Ishikawa (cell line): ENCODE results near the gene SLC12A1.

Source experiments
- CEBPB ChIP-seq: IDR thresholded peaks from 2 replicates; pipeline ENCODE4 v1.6.1; 2012
- EP300 ChIP-seq: IDR thresholded peaks from 2 replicates; pipeline ENCODE4 v1.6.1; 2012; ENCODE audit warnings: borderline replicate concordance
- MAX ChIP-seq: IDR thresholded peaks from 2 replicates; pipeline ENCODE4 v1.6.1; 2012
- NFIC ChIP-seq: IDR thresholded peaks from 2 replicates; pipeline ENCODE4 v1.6.1; 2012
- RAD21 ChIP-seq: IDR thresholded peaks from 2 replicates; pipeline ENCODE4 v1.6.1; 2012; ENCODE audit warnings: low read depth
- REST ChIP-seq: IDR thresholded peaks from 2 replicates; pipeline ENCODE4 v1.6.1; 2012; ENCODE audit warnings: low read depth, mild to moderate bottlenecking
- TAF1 ChIP-seq: IDR thresholded peaks from 2 replicates; pipeline ENCODE4 v1.6.1; 2012; ENCODE audit warnings: low read depth, mild to moderate bottlenecking
- TCF12 ChIP-seq: IDR thresholded peaks from 2 replicates; pipeline ENCODE4 v1.6.1; 2012; ENCODE audit warnings: low read depth
- TEAD4 ChIP-seq: IDR thresholded peaks from 2 replicates; pipeline ENCODE4 v1.6.1; 2012
- YY1 ChIP-seq: IDR thresholded peaks from 2 replicates; pipeline ENCODE4 v1.6.1; 2012; ENCODE audit warnings: low read depth
- TF ChIP-seq, protein P1 (sequence below): IDR thresholded peaks from 2 replicates; pipeline ENCODE4 v1.6.1; 2012

DNA sequence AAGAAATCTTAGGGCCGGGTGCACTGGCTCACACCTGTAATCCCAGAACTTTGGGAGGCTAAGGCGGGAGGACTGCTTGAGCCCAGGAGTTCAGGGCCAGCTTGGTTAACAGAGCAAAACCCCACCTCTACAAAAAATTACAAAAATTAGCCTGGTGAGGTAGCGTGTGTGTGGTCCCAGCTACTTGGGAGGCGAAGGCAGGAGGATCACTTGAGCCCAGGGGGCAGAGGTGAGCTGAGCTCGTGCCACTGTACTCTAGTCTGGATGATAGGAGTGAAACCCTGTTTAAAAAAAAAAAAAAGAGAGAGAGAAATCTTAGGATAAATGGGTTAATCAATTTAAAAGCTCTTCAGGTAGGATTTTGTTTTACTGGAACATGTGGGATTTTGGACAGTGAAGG, 93.9 kb downstream of the SLC12A1 start:
- TF ChIP-seq NFIC = no peak
- no peak for TF ChIP-seq TAF1
- TF ChIP-seq EP300 = no peak
- no peak for TF ChIP-seq RAD21
- no peak for TF ChIP-seq REST
- TF ChIP-seq CEBPB = no peak
- TF ChIP-seq, protein P1, sequence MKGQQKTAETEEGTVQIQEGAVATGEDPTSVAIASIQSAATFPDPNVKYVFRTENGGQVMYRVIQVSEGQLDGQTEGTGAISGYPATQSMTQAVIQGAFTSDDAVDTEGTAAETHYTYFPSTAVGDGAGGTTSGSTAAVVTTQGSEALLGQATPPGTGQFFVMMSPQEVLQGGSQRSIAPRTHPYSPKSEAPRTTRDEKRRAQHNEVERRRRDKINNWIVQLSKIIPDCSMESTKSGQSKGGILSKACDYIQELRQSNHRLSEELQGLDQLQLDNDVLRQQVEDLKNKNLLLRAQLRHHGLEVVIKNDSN = no peak
- no peak for TF ChIP-seq YY1
- TF ChIP-seq MAX = no peak
- no peak for TF ChIP-seq TCF12
- no peak for TF ChIP-seq TEAD4
